ENCODE measurements around the gene ATP8B1. TPM values are rescaled to one million over a fixed set of nuclear protein-coding genes. Genes with fewer than 3 reads are reported as not detected.
A peak's percentile ranks its signal among the peaks of the same experiment; 100 is the strongest.

ATP8B1 gene
- total RNA-seq, 2 donors from 2014 or later, result 18.5 to 41.5 TPM

DNA sequence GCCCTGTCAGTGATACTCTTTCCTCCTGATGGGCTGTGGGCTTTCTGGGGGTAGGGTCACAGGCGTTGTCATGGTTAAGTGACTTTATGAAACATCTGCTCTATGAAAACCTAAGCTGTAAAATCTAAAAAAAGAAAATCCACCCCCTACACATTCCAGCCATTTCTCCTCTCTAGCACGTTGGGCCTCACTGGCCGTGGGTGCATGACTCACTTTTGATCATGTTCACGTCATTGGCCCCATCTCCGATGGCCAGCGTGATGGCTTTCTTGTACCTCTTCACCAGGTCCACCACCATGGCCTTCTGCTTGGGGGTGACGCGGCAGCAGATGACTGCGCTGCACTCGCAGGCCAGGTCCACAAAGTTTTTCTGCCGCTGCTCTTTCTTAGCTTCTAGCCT, 142.2 kb downstream of the ATP8B1 start:
- Histone ChIP-seq H3K27ac (no peak overlapping the region), H3K4me1 (peaks cover 12% of the 10 kb centered on the region), H3K36me3 (replicated peaks in 1 of 2; ENCODE audit: insufficient read depth in 1 of 2, low read depth in 2 of 2) (peaks cover 5 to 17% of the 10 kb centered on the region in 2 donors), H3K9me3 (peaks cover 0 to 1% (median 0%) of the 10 kb centered on the region in 3 donors), H3K4me3 (no peak overlapping the region), H3K27me3 (no peaks in the 10 kb centered on the region)
- DNase-seq (no peak), ATAC-seq (no peak)
- intact Hi-C loops (cut with DNase I), result no loop called here
- TF ChIP-seq CTCF (IDR thresholded peaks at IDR 0.05) (no peak), POLR2A (IDR thresholded peaks at IDR 0.05) (no peak)
- WGBS, 2 donors, result 95 to 96% methylated on average over 11 of the region's 11 CpGs

- H3K4me1 ChIP-seq, result peaks cover 12% of the 10 kb centered on the region
- peaks cover 5 to 15% of the 10 kb centered on the region in 2 donors for H3K36me3 ChIP-seq (replicated peaks in 1 of 2; ENCODE audit: insufficient read depth in 1 of 2, low read depth in 2 of 2)
- intact Hi-C loops (cut with DNase I), result no loop called here
- peaks cover 0 to 7% (median 0%) of the 10 kb centered on the region in 3 donors for H3K9me3 ChIP-seq
- ATAC-seq, result peak; percentile 66
- H3K4me3 ChIP-seq, result no peak overlapping the region
- no peaks in the 10 kb centered on the region for H3K27me3 ChIP-seq
- TF ChIP-seq POLR2A (IDR thresholded peaks at IDR 0.05), result no peak
- no peak for TF ChIP-seq CTCF (IDR thresholded peaks at IDR 0.05)
- 62 to 70% methylated on average over 11 of the region's 11 CpGs for WGBS, 2 donors
- peak in 1 of 4 donors; percentile 9 for DNase-seq
- H3K27ac ChIP-seq, result no peak overlapping the region
These were observed 143.5 kb downstream of the ATP8B1 start for GRCh38 chr18:57659460-57660102.

DNA sequence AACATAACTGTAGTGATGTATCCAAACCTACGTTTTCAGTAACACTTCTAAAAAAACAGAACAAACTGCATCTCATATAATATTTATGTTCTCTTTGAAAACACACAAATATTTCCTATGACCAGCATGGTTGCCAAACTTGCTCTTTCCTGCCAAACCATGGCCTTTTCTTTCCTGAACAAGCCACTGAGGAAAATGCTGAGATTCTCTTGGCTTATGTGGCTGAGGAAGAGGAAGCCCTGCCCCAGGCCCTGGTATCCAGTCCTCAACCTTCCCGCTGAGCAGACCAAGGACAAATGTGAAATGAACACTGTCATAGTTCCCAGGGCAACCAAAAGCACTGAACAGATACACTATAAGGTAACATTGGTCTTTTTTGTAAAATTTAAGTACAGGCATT, 145.6 kb downstream of the ATP8B1 start:
- H3K36me3 ChIP-seq (replicated peaks in 1 of 2; ENCODE audit: insufficient read depth in 1 of 2, low read depth in 2 of 2), result peaks cover 5 to 16% of the 10 kb centered on the region in 2 donors
- DNase-seq, result no peak
- 69 to 72% methylated on average over 2 of the region's 2 CpGs for whole genome bisulfite sequencing, 2 donors

GRCh38 chr18:57655740-57656139, 147.4 kb downstream of the ATP8B1 start:
- Histone ChIP-seq H3K27me3 (no peaks in the 10 kb centered on the region), H3K4me3 (no peak overlapping the region), H3K4me1 (peaks cover 12% of the 10 kb centered on the region), H3K9me3 (peaks cover 0 to 7% (median 0%) of the 10 kb centered on the region in 3 donors), H3K36me3 (replicated peaks in 1 of 2; ENCODE audit: insufficient read depth in 1 of 2, low read depth in 2 of 2) (peaks cover under 1 to 13% of the 10 kb centered on the region in 2 donors), H3K27ac (no peak overlapping the region)
- 84 to 88% methylated on average over 2 of the region's 2 CpGs for WGBS, 2 donors
- no peak for ATAC-seq
- intact Hi-C loops (cut with DNase I), result no loop called here
- TF ChIP-seq CTCF (IDR thresholded peaks at IDR 0.05) (no peak), POLR2A (IDR thresholded peaks at IDR 0.05) (no peak)
- no peak for DNase-seq

More for the DNA sequence above, 145.6 kb downstream of the ATP8B1 start:
- no peak for ATAC-seq
- peaks cover 0 to 7% (median 0%) of the 10 kb centered on the region in 3 donors for H3K9me3 ChIP-seq
- H3K27ac ChIP-seq, result no peak overlapping the region
- peaks cover 12% of the 10 kb centered on the region for H3K4me1 ChIP-seq
- no peaks in the 10 kb centered on the region for H3K27me3 ChIP-seq
- intact Hi-C loops (cut with DNase I), result no loop called here
- TF ChIP-seq POLR2A (IDR thresholded peaks at IDR 0.05) (no peak), CTCF (IDR thresholded peaks at IDR 0.05) (no peak)
- H3K4me3 ChIP-seq, result no peak overlapping the region

- Histone ChIP-seq H3K4me3 (no peak overlapping the region), H3K4me1 (no peaks in the 10 kb centered on the region), H3K27ac (no peak overlapping the region), H3K9me3 (peaks cover 0 to 7% (median 0%) of the 10 kb centered on the region in 3 donors), H3K36me3 (replicated peaks in 1 of 2; ENCODE audit: insufficient read depth in 1 of 2, low read depth in 2 of 2) (peaks cover 0 to 23% of the 10 kb centered on the region in 2 donors), H3K27me3 (no peaks in the 10 kb centered on the region)
- TF ChIP-seq POLR2A (IDR thresholded peaks at IDR 0.05) (no peak), CTCF (IDR thresholded peaks at IDR 0.05) (no peak)
- ATAC-seq (no peak), DNase-seq (no peak)
- intact Hi-C loops (cut with DNase I), result no loop called here
These were observed 151.2 kb downstream of the ATP8B1 start for GRCh38 chr18:57651914-57652313.

All from body of pancreas (tissue), 4 donors.